Activated T-cell treated with anti-CD3 and anti-CD28 coated beads, Interleukin-2, amount 50 U/mL, for 4 hours (primary cell): Measurements from ENCODE around the gene NET1. TPM values are rescaled to one million over a fixed set of nuclear protein-coding genes. Genes with fewer than 3 reads are reported as not detected.

Source experiments
- ATAC-seq, 2 donors: fragments of 200-7000 bp; cut with Tn5 transposase; one replicate each; pipeline ENCODE4 v1.10.0; 2021
- DNase-seq: peaks from one replicate; pipeline ENCODE4 v3.0.0-alpha.2; 2020
- H3K27me3 Mint-ChIP-seq: one replicate; pipeline ENCODE4 v1.8.0; 2021; ENCODE audit warnings: low read depth, mixed read lengths
- H3K36me3 Mint-ChIP-seq: one replicate; pipeline ENCODE4 v1.8.0; 2022; ENCODE audit warnings: mixed read lengths; ENCODE audit not compliant: insufficient read depth
- H3K4me1 Mint-ChIP-seq: one replicate; pipeline ENCODE4 v1.8.0; 2021; ENCODE audit warnings: low read depth, mixed read lengths
- H3K4me3 Mint-ChIP-seq: one replicate; pipeline ENCODE4 v1.8.0; 2021; ENCODE audit warnings: mild to moderate bottlenecking, moderate library complexity, mixed read lengths
- H3K9me3 Mint-ChIP-seq: one replicate; pipeline ENCODE4 v1.8.0; 2021; ENCODE audit warnings: mixed read lengths
- total RNA-seq, 3 donors: library from RNA; stranded (reverse); gene quantifications; one replicate each; pipeline ENCODE4 v1.2.1, GENCODE V29; 2021

NET1 gene
- total RNA-seq, 3 donors from 2014 or later: 12.7 to 35.4 (median 17.6) TPM

DNA sequence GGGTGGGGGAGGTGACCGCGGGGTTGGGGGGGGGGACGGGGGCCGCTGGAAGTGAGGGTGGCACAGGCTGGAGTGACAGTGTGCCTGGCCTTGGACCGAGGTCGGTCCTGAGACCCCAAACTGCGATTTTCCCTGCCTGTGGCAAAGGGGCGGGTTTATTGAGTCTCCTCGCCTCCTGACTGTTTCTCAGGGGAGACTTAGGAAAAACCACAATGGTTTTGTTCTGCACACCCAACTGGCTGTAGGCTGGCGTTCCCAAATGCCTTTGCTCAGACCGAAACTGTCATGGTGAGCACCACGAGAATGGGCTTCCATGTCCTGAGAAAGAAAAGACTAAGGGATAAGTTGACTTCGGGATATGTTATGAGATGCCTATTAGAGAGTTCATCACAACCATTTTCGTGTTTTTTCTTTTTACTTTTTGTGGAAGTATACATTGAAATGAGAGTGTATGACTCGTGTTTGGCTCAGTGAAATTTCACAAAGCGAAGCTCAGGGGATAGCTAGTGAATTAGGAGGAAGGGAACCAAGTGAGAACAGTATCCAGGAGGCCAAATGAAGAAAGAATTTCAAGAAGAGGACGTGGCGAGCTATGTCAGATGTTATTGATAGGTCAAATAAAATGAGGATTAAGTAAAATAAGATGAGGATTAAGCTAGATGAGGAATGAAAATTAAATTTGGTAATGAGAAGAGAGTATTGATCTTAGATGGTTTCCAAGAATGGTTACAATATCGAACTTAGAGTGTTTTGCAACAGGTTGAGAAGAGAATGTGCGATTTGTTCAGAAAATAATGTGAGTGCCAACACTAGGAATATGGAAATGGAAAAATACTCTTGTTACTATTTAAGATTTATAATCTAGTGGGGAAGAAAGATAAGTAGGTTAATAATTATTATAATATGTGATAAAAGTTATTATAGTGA lies 918 bp downstream of the NET1 start:
- Mint-ChIP-seq H3K4me3 (no peak overlapping the region), H3K27me3 (peaks cover 15% of the 10 kb centered on the region), H3K9me3 (peaks cover 3% of the 10 kb centered on the region), H3K36me3 (no peaks in the 10 kb centered on the region), H3K4me1 (peaks cover 4% of the 10 kb centered on the region)
- DNase-seq (no peak), ATAC-seq (peak in 1 of 2 donors; percentile 5)

DNA sequence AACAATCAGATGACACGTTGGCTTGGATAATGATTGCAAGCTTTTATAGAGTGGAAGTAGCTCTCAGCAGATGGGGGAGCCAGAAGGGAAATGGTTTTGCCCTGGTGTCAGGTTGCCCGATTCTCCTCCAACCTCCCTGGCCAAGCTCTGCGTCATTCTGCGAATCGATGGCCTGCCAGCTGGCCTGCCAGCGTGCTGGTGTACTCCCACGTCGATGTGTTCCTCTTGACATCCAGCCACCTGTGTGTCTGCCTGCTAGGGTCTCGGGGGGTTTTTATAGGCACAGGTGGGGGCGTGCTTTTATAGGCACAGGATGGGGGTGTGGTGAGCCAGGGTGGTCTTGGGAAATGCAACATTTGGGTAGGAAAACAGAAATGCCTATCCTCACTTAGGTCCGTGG lies 4.6 kb downstream of the NET1 start:
- no peak overlapping the region for H3K4me3 Mint-ChIP-seq
- DNase-seq: no peak
- H3K4me1 Mint-ChIP-seq: peaks cover 3% of the 10 kb centered on the region
- peaks cover 4% of the 10 kb centered on the region for H3K27me3 Mint-ChIP-seq
- H3K36me3 Mint-ChIP-seq: peaks cover 4% of the 10 kb centered on the region
- peaks cover 21% of the 10 kb centered on the region for H3K9me3 Mint-ChIP-seq
- ATAC-seq: no peak

DNA sequence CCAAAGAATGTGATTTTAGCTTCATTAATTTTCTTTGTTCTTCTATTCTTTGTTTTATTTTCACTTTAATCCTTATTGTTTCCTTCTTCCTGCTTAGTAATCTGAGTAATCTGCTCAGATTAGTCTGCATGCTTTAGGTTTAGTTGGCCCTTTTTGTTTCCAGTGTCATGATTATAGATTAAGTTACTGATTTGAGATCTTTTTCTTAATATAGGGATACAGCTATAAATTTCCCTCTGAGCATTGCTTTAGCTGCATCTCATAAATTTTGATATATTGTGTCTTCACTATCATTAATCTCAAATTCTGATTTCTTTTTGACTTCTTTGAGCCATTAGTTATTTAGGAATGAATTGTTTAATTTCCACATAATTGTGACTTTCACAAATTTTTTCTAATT lies 6.2 kb downstream of the NET1 start:
- Mint-ChIP-seq H3K4me3 (no peak overlapping the region), H3K36me3 (peaks cover 4% of the 10 kb centered on the region), H3K9me3 (peaks cover 21% of the 10 kb centered on the region), H3K27me3 (peaks cover 1% of the 10 kb centered on the region), H3K4me1 (no peaks in the 10 kb centered on the region)
- no peak for DNase-seq
- ATAC-seq: no peak

DNA sequence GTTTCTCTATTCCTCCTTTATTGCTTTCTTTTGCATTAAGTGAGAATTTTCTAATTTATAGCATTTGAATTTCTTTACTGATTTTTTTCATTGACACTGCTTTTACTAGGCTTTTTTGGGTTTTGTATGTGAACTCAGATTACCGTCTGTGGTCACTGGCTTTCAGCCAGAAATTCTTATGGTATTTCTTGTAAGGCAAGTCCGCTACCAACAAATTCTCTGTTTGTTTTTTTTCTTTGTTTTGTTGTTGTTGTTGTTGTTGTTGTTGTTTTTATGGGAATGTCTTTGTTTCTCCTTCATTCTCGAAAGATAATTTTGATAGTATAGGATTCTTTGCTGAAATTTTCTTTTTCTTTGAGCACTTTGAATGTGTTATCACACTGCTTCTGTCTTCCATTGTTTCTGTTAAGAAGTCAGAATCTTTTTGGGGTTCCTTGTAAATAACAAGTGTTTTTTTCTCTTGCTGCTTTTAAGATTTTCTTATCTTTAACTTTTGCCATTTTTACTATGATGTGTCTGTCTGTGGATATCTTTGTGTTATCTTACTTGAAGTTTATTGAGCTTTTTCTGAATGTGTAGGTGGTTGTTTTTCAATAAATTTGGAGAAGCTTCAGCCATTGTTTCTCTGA lies 7.2 kb downstream of the NET1 start:
- Mint-ChIP-seq H3K36me3 (peaks cover 4% of the 10 kb centered on the region), H3K4me3 (no peak overlapping the region), H3K4me1 (no peaks in the 10 kb centered on the region), H3K9me3 (peaks cover 21% of the 10 kb centered on the region), H3K27me3 (peaks cover 1% of the 10 kb centered on the region)
- DNase-seq (no peak), ATAC-seq (no peak)

DNA sequence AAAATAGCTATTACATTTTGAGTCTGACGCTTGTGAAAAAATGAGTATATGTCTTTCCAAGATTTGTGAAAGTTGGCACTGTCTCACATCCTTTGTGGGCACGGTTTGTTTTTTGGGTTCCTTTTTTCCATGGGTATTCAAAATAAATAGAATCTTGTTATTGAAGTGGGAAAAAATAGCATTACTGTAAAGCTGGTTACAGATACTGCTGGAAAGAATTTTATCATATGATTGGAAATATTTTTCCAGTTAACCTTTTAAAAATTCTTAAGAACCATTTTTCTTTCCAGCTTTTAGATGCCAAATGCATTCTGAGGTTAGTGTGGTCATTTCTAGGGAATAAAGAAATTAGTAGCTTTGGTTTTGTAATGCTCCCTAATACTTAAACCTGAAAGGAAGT lies 11.4 kb downstream of the NET1 start:
- no peak for ATAC-seq
- no peak overlapping the region for H3K4me3 Mint-ChIP-seq
- peaks cover 14% of the 10 kb centered on the region for H3K9me3 Mint-ChIP-seq
- no peaks in the 10 kb centered on the region for H3K27me3 Mint-ChIP-seq
- DNase-seq: no peak
- no peaks in the 10 kb centered on the region for H3K36me3 Mint-ChIP-seq
- no peaks in the 10 kb centered on the region for H3K4me1 Mint-ChIP-seq

DNA sequence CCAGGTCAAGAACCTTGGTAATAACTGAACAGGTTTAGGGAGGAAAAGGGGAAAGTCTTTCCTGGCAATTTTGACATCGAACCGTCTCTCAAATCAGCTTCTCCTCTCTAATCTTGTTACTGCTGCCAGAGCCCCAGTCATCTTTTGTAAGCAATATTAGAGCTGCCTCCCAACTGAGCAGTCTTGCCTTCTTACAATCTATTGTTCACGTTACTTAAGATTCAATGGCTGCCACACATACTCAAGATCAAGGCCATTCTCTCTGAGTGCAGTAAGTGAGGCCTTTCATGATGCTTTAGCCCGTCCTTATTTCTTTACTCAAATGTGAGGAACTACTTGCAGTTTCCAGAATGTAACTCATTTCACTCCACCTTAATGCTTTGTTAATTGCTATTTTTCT lies 12.4 kb downstream of the NET1 start:
- H3K4me3 Mint-ChIP-seq: no peak overlapping the region
- H3K36me3 Mint-ChIP-seq: no peaks in the 10 kb centered on the region
- peaks cover 4% of the 10 kb centered on the region for H3K9me3 Mint-ChIP-seq
- no peaks in the 10 kb centered on the region for H3K27me3 Mint-ChIP-seq
- no peaks in the 10 kb centered on the region for H3K4me1 Mint-ChIP-seq
- no peak for ATAC-seq
- no peak for DNase-seq

DNA sequence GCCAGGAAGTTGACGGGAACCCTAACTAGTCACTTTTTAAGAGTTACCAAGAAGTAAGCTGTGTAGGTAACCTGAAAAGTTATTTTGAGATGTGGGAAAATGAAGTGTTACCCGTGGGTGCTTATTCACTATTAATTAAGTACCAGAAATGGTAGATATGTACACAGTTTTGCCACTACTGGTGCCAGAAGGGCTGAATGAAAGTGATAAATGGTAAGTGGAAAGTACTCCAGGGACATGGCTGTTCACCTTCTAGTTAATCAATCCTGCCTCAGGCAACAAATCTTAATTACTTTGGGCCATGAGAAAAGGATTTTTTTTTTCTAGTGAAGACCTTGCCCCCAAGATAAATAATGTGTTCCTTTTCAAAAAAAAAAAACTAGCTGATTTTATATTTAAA lies 15.8 kb downstream of the NET1 start:
- no peak for DNase-seq
- H3K4me3 Mint-ChIP-seq: no peak overlapping the region
- peaks cover 4% of the 10 kb centered on the region for H3K36me3 Mint-ChIP-seq
- H3K27me3 Mint-ChIP-seq: no peaks in the 10 kb centered on the region
- H3K4me1 Mint-ChIP-seq: no peaks in the 10 kb centered on the region
- no peaks in the 10 kb centered on the region for H3K9me3 Mint-ChIP-seq
- ATAC-seq: no peak

DNA sequence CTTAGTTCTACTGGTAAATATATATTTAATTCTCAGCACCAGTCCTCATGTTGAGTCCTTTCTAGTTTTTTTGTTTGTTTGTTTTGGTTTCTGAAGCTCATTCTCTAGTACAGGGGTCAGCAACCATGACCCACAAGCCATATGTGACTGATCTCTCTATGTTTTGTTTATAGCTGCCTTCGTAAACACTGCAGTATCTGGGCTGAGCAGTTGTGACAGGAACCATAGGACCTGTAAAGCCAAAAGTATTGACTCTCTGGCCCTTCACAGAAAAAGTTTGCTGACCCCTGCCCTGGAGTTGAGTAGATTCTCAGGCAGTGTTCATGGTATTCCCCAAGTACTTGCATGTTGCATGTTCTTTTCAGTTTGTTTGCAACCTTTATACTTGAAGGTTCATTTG lies 20.8 kb downstream of the NET1 start:
- Mint-ChIP-seq H3K4me3 (no peak overlapping the region), H3K36me3 (peaks cover 4% of the 10 kb centered on the region), H3K27me3 (no peaks in the 10 kb centered on the region), H3K4me1 (peaks cover 10% of the 10 kb centered on the region), H3K9me3 (no peaks in the 10 kb centered on the region)
- DNase-seq (no peak), ATAC-seq (no peak)

DNA sequence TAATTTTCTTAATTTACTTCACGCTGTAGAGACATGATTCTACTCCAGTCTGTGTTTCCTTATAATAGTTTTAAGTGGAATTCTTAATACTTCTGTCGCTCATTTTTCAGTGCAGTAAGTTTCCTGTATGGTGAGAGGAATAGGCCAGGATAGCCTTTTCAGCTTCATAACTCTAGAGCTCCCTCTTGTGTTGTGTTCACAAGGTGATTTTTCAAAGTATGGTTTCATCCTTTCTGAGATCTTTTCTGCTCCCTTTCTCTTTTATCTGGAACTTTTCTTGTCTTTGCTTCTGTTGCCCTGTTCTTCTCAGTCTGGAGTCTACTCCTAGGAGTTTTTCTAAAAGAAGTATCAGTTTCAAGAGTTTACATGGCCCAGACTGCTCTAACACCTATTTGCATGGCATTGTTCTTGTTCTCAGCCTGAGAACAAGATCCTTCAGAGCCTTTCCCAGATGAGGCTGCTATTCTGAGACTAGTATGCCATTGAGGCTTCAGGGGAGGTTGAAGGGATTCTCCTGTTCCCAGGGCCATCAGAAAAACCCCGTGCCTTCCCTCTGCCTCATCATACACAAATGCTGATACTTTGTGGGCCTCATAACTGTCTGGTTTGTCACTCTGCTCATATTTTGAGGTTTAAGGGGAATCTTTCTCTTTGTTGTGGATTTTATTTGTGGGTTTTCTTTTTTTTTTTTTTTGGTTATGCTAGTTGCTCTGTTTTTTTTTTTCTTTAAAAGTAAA lies 21.8 kb downstream of the NET1 start:
- ATAC-seq (peak; percentile 53 to 54), DNase-seq (no peak)
- H3K4me1 Mint-ChIP-seq: peaks cover 10% of the 10 kb centered on the region
- no peaks in the 10 kb centered on the region for H3K9me3 Mint-ChIP-seq
- peaks cover 4% of the 10 kb centered on the region for H3K36me3 Mint-ChIP-seq
- no peaks in the 10 kb centered on the region for H3K27me3 Mint-ChIP-seq
- no peak overlapping the region for H3K4me3 Mint-ChIP-seq

DNA sequence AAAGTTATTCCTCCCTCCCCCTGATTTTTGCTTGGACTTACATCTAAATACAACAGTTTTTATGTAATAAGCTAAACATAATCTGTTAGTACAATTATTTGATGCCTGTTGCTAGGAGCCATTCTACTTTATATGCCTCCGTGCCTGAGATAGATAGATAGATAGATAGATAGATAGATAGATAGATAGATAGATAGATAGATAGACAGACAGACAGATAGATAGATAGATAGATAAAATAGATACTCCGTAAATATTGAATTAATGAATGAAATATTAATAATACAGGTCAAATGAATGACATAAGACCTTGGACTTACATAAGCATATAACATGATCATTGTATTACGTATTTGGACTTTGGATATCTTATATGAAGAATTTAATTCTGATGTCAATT lies 23.0 kb downstream of the NET1 start:
- no peak for ATAC-seq
- Mint-ChIP-seq H3K4me3 (no peak overlapping the region), H3K36me3 (peaks cover 4% of the 10 kb centered on the region), H3K27me3 (no peaks in the 10 kb centered on the region), H3K4me1 (peaks cover 10% of the 10 kb centered on the region), H3K9me3 (no peaks in the 10 kb centered on the region)
- DNase-seq: no peak

DNA sequence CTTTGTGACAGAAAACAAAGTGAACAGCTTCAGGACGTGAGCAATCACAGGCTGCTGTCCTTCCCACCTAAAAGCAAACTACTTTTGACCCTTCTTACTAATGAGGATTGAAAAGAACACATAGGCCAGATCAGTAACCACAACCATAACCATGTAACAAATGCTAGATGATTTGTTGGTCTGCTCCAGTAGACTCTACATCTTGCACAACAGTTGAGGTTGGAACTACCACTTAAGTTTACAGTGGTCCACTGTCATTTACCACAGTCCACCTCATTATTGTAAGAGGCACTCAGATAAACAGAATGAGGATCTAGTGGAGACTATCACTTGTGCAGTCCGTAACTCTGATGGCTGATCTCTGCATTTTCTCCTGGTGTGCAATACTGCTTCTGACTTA lies 27.8 kb downstream of the NET1 start:
- Mint-ChIP-seq H3K4me3 (no peak overlapping the region), H3K4me1 (peaks cover 13% of the 10 kb centered on the region), H3K27me3 (no peaks in the 10 kb centered on the region), H3K36me3 (no peaks in the 10 kb centered on the region), H3K9me3 (no peaks in the 10 kb centered on the region)
- DNase-seq: no peak
- no peak for ATAC-seq

DNA sequence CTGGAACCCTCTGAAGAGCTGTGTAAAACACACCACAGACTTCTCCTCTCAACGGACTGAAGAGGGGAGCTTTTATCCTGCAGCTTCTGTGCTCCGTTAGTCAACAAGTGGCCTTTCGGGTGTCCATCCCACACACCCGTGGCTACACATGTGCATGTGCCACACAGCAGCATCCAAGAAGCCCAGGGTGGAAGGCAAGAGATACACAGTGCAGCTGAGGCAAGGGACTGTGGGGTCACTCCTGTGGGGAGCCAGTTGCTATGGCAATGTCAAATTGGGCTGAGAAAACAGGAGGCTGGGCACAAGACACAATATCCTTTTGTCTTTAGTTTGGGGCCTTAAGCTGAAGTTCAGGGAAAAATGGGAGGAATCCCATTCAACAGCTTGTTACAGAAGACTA lies 28.7 kb downstream of the NET1 start:
- H3K27me3 Mint-ChIP-seq: no peaks in the 10 kb centered on the region
- DNase-seq (no peak), ATAC-seq (no peak)
- no peaks in the 10 kb centered on the region for H3K36me3 Mint-ChIP-seq
- H3K4me1 Mint-ChIP-seq: peaks cover 14% of the 10 kb centered on the region
- H3K9me3 Mint-ChIP-seq: no peaks in the 10 kb centered on the region
- H3K4me3 Mint-ChIP-seq: no peak overlapping the region

DNA sequence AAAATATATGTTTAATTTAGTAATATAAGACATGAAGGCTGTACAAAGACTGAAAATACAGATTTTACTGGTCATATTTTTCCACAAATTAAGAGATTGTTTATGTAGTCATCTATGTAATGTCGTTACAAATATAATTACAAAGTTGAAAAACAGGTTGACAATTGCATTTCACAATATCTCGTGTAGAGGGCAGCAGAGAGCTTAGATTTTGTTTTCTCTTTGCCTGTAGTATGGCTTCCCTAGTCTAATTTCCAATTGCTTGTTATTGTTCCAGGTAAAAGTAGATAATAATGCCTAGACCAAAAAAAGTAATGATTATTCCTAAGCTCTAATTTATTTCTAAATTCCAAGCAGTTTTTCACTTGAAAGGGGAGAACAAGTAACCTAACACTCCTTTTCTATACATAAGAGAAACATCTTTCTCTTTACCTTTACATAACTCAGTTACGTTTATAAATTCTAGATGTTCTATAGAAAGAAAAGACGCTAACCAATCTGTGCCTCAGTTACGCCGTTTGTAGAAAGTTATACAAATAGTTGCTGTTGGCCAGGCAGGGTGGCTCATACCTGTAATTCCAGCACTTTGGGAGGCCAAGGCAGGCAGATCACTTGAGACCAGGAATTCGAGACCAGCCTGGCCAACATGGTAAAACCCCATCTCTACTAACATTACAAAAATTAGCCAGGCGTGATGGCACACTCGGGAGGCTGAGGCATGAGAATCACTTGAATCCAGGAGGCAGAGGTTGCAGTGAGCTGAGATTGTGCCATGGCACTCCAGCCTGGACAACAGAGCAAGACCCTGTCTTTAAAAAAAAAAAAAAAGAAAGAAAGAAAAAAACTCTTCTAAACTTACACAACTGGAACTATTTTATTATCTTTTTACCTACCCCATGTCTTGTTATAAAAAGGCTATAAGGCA lies 30.0 kb downstream of the NET1 start:
- no peak overlapping the region for H3K4me3 Mint-ChIP-seq
- ATAC-seq (no peak), DNase-seq (peak; percentile 11)
- H3K27me3 Mint-ChIP-seq: no peaks in the 10 kb centered on the region
- no peaks in the 10 kb centered on the region for H3K36me3 Mint-ChIP-seq
- H3K9me3 Mint-ChIP-seq: no peaks in the 10 kb centered on the region
- peaks cover 25% of the 10 kb centered on the region for H3K4me1 Mint-ChIP-seq

DNA sequence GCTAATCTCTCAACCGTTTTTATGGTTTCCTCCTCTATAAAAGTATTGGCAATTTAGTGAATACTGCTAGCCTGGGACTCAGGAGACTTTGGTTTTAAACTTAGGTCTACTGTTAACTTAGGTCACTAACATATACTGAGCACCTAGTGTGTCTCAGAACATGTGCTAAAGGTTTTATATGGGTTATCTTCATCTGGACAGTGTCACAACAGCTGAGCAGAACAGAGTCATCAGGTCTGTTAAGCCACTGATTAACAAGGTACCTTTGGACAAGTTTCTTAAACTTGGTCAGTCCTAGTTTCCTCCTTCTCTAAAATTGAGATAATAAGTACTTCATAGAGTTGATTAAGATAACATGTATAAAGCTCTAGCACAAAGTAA lies 30.6 kb downstream of the NET1 start:
- H3K4me3 Mint-ChIP-seq: no peak overlapping the region
- ATAC-seq (no peak), DNase-seq (no peak)
- H3K36me3 Mint-ChIP-seq: no peaks in the 10 kb centered on the region
- peaks cover 29% of the 10 kb centered on the region for H3K4me1 Mint-ChIP-seq
- H3K9me3 Mint-ChIP-seq: no peaks in the 10 kb centered on the region
- H3K27me3 Mint-ChIP-seq: no peaks in the 10 kb centered on the region
